Left renal cortex interstitium (tissue), 4 donors: ENCODE measurements around the gene PRSS38. TPM values are rescaled to one million over a fixed set of nuclear protein-coding genes. Genes with fewer than 3 reads are reported as not detected.

ENCODE experiments used
- DNase-seq, 4 donors: peaks; one replicate each; pipeline ENCODE4 v3.0.0-alpha.2; 2013; ENCODE audit warnings: low read depth in 4 of 4, low spot score in 2 of 4, missing footprints in 1 of 4
- polyA plus RNA-seq, 4 donors: library from polyadenylated mRNA; unstranded; fragments of 120-200 nt; gene quantifications; one replicate each; pipeline ENCODE4 v1.2.1, GENCODE V29; 2013; ENCODE audit not compliant: insufficient read length in 4 of 4

PRSS38 gene
- polyA plus RNA-seq, 4 donors, result not detected

- no peak for DNase-seq
Measured at GRCh38 chr1:227778401-227778947, 37.0 kb upstream of the PRSS38 start.

- no peak for DNase-seq
Measured at GRCh38 chr1:227779021-227779441, 36.4 kb upstream of the PRSS38 start.

DNA sequence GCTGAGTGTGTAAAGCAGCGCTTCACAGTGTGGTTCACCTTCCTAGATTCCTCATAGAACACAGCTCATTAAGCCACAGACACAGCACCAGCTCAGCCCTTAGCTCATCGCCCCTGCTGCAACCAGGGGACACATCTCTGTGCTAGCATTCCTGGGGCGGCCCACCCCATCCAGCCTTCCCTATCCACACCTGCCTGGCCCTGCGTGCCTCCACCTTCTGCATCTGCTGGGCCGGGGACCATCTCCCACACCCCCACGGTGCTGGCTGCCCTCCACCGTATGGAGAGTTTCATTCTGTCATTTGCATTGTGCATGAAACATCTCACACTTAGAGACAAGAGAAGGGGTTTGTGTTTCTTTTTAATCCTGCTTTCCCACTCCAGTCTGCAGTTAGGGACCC lies 35.8 kb upstream of the PRSS38 start:
- no peak for DNase-seq

DNA sequence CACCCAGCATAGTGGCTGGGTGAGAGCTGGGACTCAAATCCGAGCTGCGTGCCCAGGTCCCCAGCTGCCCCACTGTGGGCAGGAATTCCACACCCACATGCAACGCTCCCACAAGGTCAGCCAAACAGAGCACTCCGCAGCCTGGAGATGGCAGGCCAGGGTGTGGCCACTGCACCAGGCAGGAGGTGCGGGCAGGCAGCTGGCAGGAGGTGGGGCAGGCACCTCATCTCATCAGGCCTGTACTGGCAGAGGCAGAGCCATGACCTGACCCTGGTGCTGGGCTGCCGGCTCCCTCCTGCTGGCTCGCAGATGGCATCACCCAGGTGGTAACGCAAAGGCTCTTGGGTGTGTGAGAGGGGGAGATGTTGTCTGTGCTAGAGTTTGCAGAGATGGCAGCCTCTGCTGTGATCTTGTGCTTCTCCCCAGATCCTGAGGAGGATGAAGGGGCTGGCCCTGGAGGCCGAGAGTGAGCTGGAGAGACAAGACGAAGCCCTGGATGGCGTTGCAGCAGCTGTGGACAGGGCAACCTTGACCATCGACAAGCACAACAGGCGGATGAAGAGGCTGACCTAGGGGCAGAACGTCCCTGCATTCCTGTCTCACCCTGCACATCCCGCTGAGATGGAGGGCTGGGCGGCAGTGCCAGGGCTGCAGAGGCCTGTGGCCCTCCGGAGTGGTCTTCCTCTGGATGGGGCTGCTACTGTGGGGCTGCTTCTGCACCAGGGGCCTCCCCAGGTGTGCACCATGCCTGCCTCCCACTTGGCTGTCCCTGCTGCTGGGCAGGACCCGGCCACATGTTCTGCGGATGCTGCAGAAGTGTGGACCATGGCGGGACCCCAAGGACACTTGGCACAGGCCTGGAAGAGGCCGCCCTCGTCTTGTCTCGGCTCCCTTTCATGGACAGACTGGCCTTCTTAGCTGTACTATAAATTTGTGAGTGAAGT lies 35.1 kb upstream of the PRSS38 start:
- no peak for DNase-seq

GRCh38 chr1:227781314-227781930 lies 34.1 kb upstream of the PRSS38 start:
- no peak for DNase-seq

GRCh38 chr1:227782226-227782625 lies 33.2 kb upstream of the PRSS38 start:
- DNase-seq, result no peak

GRCh38 chr1:227785094-227785804 lies 30.2 kb upstream of the PRSS38 start:
- DNase-seq, result no peak

- no peak for DNase-seq
Measured at GRCh38 chr1:227785805-227786671, 29.4 kb upstream of the PRSS38 start.

- DNase-seq, result no peak
Measured at GRCh38 chr1:227786673-227787512, 28.6 kb upstream of the PRSS38 start.

DNA sequence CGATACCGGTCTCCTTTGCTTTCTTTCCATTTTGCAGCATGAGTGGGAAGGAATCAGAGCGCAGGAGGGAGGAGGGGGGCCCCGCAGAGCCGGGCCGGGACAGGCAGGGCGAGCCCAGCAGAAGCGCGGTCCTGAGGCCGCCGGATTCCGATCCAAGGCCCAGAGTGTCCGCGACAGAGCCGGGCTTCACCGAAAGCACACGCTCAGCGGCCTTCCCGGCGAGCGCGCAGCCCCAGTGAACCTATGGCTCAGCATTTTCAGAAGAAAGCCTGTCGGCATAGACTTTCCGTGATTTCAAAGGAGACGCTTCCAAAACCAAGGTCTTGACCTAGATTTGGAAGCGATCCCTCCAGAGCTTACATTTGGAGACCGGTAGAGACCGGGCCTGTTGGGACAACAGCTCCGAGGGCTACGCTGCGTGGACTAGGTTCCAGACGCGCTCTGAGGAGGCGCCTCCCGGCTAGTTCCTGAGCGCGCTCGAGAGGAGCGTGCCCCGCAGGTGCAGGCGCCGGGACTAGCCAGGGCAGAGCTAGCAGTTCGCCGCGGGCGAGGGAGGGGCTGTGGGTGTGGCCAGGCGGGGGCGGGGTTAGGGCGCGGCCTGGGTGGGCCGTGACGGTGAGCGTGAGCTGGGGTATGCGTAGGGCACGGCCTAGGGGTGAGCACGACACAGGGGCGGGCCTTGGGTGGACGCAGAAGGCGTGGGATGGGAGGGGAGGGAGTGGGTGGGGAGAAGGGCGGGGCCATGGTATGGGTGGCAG lies 27.8 kb upstream of the PRSS38 start:
- DNase-seq, result no peak

DNA sequence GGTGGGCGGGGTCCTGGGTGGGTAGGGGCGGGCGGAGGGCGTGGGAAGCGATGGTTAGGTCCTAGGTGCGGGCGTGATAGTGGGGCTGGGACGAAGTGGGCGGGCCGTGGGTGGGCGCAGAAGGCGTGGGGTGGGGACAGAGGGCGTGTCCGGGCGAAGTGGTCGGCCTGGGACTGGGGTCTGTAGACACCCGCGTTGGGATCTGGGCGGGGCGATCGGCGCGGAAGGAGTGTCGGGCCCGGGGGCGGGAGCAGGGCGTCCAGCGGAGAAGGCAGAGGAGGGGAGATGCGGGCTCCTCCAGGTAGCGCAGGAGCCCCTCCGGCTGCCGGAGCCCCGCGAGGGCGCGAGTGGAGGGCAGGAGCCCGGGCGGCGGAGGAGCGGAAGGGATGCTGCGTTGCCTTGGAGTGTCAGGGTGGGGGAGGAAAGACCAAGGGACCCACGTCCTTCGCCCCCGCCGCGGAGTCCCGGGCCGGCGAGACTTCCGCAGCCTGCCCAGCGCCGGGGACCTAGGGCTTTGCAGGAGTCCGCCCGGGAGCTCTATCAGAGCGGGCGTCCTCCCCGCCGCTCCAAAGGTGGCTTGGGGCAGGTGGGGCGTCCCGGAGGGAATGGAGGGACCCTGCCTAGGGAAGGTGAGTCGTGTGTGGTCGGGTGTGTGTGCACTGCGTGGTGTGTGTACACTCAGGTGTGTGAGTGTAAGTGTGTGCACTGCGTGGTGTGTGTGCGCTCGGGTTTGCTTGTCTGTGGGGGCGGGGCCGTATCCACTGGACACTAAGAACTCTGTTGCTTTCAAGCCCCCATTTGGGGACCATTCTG lies 27.0 kb upstream of the PRSS38 start:
- DNase-seq, result no peak

DNA sequence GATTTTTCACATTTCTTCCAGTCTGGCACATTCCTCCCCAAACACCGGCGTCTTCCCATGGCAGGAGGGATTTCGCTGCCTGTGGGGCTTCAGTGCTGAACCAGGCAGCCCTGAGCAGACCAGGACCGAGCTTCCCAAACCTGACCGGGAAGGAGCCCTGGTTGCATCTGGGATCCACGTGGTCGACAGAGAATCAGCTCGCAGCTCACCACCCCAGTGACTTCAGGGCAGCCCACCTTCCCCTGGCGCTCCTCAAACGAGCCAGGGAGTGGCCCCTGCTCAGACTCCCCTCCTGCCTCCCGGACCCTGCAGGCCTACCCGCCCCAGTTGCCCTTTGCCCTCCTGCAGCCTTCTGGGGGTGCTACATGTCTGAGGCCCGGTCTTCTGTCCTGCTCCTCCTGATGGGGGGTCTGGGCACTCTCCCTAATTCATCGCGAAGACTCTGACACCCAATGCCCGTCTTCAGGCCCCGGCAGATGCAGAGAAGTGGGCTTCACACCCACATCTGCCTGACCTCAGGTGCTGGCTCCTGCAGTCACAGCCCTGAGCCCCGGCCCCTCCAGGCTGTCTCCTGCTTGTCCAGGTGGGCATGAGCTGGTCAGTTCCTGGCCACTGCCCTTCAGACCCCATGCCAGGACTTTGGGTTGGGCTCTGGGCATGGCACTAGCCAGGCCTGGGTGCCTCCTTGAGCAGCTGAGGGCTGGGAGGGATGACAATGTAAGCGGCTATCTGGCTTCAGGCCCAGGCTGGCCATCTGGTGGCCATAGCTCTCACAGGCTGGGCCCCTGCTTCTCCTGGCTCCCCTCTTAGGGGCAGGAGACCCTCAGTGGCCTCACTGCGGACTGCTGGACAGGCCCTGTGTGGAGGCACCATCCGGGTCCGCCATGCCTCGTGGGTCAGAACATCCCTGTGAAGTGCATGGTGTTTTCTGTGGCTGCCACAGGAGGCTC lies 26.1 kb upstream of the PRSS38 start:
- no peak for DNase-seq

GRCh38 chr1:227790034-227790400 lies 25.5 kb upstream of the PRSS38 start:
- no peak for DNase-seq

DNA sequence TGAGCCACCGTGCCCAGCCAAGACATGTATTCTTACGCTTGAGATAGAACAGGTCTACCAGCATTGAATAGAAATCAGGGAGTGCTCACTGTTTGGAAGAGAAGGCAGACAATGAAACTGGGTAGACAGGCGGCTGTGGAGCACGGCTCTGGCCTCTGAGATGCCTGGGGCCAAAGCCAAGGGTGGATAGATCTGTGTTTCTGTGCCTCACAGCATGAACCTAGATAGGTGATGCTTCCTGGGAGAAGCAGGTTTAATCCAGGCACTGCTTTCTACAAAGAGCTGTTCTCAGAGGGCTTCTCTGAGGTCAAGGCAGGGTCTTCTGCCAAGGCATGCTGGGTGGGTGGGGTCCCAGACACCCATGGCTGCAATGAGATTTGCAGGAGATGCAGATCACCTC lies 24.6 kb upstream of the PRSS38 start:
- DNase-seq, result no peak

DNA sequence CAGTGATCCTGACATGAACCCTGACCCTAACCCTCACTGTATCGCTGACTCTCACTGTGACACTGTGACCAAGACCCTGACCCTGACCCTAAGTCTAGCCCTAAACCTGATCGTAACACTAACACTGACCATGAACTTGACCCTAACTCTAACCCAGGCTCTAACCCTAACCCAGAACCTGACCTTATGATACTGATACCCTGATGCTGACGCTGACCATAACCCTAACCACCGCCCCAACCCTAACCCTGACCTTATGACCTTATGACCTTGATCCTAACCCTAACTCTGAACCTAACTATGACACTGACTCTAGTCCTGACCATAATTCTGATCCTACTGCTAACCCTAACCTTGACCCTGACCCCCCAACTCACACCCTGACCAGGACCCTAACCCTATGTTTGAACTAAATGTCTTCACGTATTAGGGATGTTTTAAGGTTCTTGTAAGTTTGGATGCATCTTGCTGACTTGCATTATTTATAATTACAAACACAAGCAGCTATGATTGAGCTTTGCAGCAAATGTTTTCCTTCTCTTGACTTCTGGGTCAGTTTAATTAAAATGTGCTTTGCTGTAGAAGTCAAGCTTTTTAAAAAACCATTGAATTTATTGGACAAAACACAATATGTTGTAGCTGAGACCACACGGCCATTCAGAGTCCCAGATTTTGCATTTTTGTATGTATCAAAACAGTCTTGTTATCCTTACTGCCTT lies 23.9 kb upstream of the PRSS38 start:
- DNase-seq, result no peak
